ENCODE data around the gene CDR2.
A peak's percentile ranks its signal among the peaks of the same experiment; 100 is the strongest.
"Not testable (repeated sequence)": the region's sequence is repeated elsewhere in the genome, so short reads cannot be mapped to it uniquely, and the experiment has no call there.

The CDR2 gene

GRCh38 chr16:22374311-22375116, at the start of gene CDR2:
Gene CDR2, minus strand, starts transcription at chr16:22374619. Its CDS starts 310 bp downstream, at chr16:22374309.
- DNase-seq (ENCODE audit: low read depth in 2 of 2), result peak; percentile 95 to 96

GRCh38 chr16:22423716-22424115, 49.3 kb upstream of the CDR2 start:
- no peak for DNase-seq (ENCODE audit: low read depth in 2 of 2)

GRCh38 chr16:22421136-22421535, 46.7 kb upstream of the CDR2 start:
- DNase-seq (ENCODE audit: low read depth in 2 of 2), result no peak

GRCh38 chr16:22420606-22421135, 46.3 kb upstream of the CDR2 start:
- no peak for DNase-seq (ENCODE audit: low read depth in 2 of 2)

- no peak for DNase-seq (ENCODE audit: low read depth in 2 of 2)
Observed at GRCh38 chr16:22419908-22420307, 45.5 kb upstream of the CDR2 start.

GRCh38 chr16:22418826-22419225, 44.4 kb upstream of the CDR2 start:
- no peak for DNase-seq (ENCODE audit: low read depth in 2 of 2)

- not testable (repeated sequence) for DNase-seq (ENCODE audit: low read depth in 2 of 2)
Observed at GRCh38 chr16:22417798-22418197, 43.4 kb upstream of the CDR2 start.

- no peak for DNase-seq (ENCODE audit: low read depth in 2 of 2)
Observed at GRCh38 chr16:22417019-22417418, 42.6 kb upstream of the CDR2 start.

GRCh38 chr16:22413819-22414218, 39.4 kb upstream of the CDR2 start:
- no peak for DNase-seq (ENCODE audit: low read depth in 2 of 2)

GRCh38 chr16:22407486-22407885, 33.1 kb upstream of the CDR2 start:
- DNase-seq (ENCODE audit: low read depth in 2 of 2), result no peak

GRCh38 chr16:22402191-22402590, 27.8 kb upstream of the CDR2 start:
- DNase-seq (ENCODE audit: low read depth in 2 of 2), result no peak

GRCh38 chr16:22400900-22401299, 26.5 kb upstream of the CDR2 start:
- no peak for DNase-seq (ENCODE audit: low read depth in 2 of 2)

- DNase-seq (ENCODE audit: low read depth in 2 of 2), result no peak
Observed at GRCh38 chr16:22397931-22398330, 23.5 kb upstream of the CDR2 start.

- no peak for DNase-seq (ENCODE audit: low read depth in 2 of 2)
Observed at GRCh38 chr16:22397464-22397863, 23.0 kb upstream of the CDR2 start.

GRCh38 chr16:22395960-22396359, 21.5 kb upstream of the CDR2 start:
- DNase-seq (ENCODE audit: low read depth in 2 of 2), result no peak

GRCh38 chr16:22394121-22394520, 19.7 kb upstream of the CDR2 start:
- DNase-seq (ENCODE audit: low read depth in 2 of 2), result no peak

GRCh38 chr16:22388101-22388644, 13.8 kb upstream of the CDR2 start:
- DNase-seq (ENCODE audit: low read depth in 2 of 2), result no peak

GRCh38 chr16:22386976-22387375, 12.6 kb upstream of the CDR2 start:
- no peak for DNase-seq (ENCODE audit: low read depth in 2 of 2)

- no peak for DNase-seq (ENCODE audit: low read depth in 2 of 2)
Observed at GRCh38 chr16:22385196-22385595, 10.8 kb upstream of the CDR2 start.

- DNase-seq (ENCODE audit: low read depth in 2 of 2), result no peak
Observed at GRCh38 chr16:22383827-22384226, 9.4 kb upstream of the CDR2 start.

- no peak for DNase-seq (ENCODE audit: low read depth in 2 of 2)
Observed at GRCh38 chr16:22381392-22381791, 7.0 kb upstream of the CDR2 start.

GRCh38 chr16:22380529-22380928, 6.1 kb upstream of the CDR2 start:
- DNase-seq (ENCODE audit: low read depth in 2 of 2), result no peak

- DNase-seq (ENCODE audit: low read depth in 2 of 2), result no peak
Observed at GRCh38 chr16:22379656-22380055, 5.2 kb upstream of the CDR2 start.
